T-helper 1 cell treated with Interleukin-12 subunit alpha and Interleukin-12 subunit beta and Interleukin-4 antibody, amounts not matched to agents 30 μg/mL and 1 μg/mL, for 36 hours (primary cell): ENCODE data around the gene GP1BB.
"Not testable (repeated sequence)": the region's sequence is repeated elsewhere in the genome, so short reads cannot be mapped to it uniquely, and the experiment has no call there.

Experiments
- H3K27ac Mint-ChIP-seq: one replicate; pipeline ENCODE4 v1.8.0; 2021; ENCODE audit warnings: mild to moderate bottlenecking, mixed read lengths
- H3K27me3 Mint-ChIP-seq: one replicate; pipeline ENCODE4 v1.8.0; 2021; ENCODE audit warnings: low read depth, mixed read lengths
- H3K36me3 Mint-ChIP-seq: one replicate; pipeline ENCODE4 v1.8.0; 2021; ENCODE audit warnings: low read depth, mixed read lengths
- H3K4me1 Mint-ChIP-seq: one replicate; pipeline ENCODE4 v1.8.0; 2021; ENCODE audit warnings: low read depth, mixed read lengths
- H3K4me3 Mint-ChIP-seq: one replicate; pipeline ENCODE4 v1.8.0; 2021; ENCODE audit warnings: mild to moderate bottlenecking, moderate library complexity, mixed read lengths
- H3K9me3 Mint-ChIP-seq: one replicate; pipeline ENCODE4 v1.8.0; 2021; ENCODE audit warnings: mixed read lengths

GP1BB gene

DNA sequence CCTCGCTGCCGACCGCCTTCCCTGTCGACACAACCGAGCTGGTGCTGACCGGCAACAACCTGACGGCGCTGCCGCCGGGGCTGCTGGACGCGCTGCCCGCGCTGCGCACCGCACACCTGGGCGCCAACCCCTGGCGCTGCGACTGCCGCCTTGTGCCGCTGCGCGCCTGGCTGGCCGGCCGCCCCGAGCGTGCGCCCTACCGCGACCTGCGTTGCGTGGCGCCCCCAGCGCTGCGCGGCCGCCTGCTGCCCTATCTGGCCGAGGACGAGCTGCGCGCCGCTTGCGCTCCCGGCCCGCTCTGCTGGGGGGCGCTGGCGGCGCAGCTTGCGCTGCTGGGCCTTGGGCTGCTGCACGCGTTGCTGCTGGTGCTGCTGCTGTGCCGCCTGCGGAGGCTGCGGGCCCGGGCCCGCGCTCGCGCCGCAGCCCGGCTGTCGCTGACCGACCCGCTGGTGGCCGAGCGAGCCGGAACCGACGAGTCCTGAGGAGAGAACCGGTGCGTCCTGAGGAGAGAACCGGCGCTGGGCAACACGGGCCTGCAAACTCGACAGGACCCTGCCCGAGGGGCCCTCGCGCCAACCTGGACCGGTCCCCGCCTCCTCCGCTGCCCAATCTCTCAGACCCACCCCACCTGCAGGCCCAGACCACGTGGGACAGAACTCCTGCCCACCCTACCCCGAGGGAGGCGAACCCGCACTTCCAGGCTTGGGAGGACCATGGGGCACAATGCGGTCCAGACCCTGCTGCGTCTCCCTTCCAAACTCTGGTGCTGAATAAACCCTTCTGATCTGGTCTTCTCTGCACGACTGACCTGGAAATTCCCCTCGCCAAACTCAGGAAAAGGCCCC lies 866 bp downstream of the GP1BB start:
- H3K4me3 Mint-ChIP-seq, result peak overlapping the region; percentile 28
- peaks cover 50% of the 10 kb centered on the region for H3K27me3 Mint-ChIP-seq
- H3K4me1 Mint-ChIP-seq, result peaks cover 5% of the 10 kb centered on the region
- peak overlapping the region; percentile 52 for H3K27ac Mint-ChIP-seq
- no peaks in the 10 kb centered on the region for H3K9me3 Mint-ChIP-seq
- no peaks in the 10 kb centered on the region for H3K36me3 Mint-ChIP-seq

DNA sequence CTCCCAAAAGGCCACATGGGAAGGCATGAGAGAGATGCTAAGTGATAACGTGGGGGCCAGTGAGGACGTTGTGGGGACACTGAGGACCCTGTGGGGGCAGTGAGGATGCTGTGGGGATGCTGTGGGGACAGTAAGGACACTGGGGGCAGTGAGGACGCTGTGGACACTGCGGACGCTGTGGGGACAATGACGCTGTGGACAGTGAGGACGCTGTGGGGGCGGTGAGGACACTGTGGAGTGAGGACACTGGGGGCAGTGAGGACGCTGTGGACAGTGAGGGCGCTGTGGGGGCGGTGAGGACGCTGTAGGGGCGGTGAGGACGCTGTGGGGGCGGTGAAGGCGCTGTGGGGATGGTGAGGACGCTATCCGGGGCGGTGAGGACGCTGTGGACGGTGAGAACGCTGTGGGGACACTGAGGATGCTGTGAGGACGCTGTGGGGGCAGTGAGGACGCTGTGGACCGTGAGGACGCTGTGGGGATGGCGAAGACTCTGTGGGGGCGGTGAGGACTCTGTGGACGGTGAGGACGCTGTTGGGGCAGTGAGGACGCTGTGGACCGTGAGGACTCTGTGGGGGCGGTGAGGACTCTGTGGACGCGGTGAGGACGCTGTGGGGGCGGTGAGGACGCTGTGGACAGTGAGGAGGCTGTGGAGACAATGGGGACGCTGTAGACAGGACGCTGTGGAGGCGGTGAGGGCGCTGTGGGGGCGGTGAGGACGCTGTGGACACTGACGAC lies 1.8 kb downstream of the GP1BB start:
- peaks cover 3% of the 10 kb centered on the region for H3K4me1 Mint-ChIP-seq
- H3K27ac Mint-ChIP-seq, result no peak overlapping the region
- no peaks in the 10 kb centered on the region for H3K9me3 Mint-ChIP-seq
- no peak overlapping the region for H3K4me3 Mint-ChIP-seq
- peaks cover 42% of the 10 kb centered on the region for H3K27me3 Mint-ChIP-seq
- H3K36me3 Mint-ChIP-seq, result no peaks in the 10 kb centered on the region

DNA sequence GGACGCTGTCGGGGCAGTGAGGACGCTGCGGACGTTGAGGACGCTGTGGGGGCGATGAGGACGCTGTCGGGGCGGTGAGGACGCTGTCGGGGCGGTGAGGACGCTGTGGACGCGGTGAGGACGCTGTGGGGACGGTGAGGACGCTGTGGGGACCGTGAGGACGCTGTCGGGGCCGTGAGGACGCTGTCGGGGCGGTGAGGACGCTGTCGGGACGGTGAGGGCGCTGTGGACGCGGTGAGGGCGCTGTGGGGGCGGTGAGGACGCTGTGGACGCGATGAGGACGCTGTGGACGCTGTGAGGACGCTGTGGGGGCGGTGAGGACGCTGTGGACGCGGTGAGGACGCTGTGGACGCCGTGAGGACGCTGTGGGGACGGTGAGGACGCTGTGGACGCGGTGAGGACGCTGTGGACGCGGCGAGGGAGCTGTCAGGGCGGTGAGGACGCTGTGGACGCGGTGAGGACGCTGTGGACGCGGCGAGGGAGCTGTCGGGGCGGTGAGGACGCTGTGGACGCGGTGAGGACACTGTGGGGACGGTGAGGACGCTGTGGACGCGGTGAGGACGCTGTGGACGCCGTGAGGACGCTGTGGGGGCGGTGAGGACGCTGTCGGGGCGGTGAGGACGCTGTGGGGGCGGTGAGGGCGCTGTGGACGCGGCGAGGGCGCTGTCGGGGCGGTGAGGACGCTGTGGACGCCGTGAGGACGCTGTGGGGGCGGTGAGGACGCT lies 2.9 kb downstream of the GP1BB start:
- not testable (repeated sequence) for H3K9me3 Mint-ChIP-seq
- H3K27me3 Mint-ChIP-seq, result peaks cover 30% of the 10 kb centered on the region

GRCh38 chr22:19727310-19728150 lies 4.2 kb downstream of the GP1BB start:
- H3K9me3 Mint-ChIP-seq, result no peaks in the 10 kb centered on the region
- no peaks in the 10 kb centered on the region for H3K36me3 Mint-ChIP-seq

More for the DNA sequence above, 2.9 kb downstream of the GP1BB start:
- H3K27ac Mint-ChIP-seq, H3K4me1 Mint-ChIP-seq, H3K4me3 Mint-ChIP-seq, H3K36me3 Mint-ChIP-seq: not testable (repeated sequence)

GRCh38 chr22:19728271-19728670 lies 4.9 kb downstream of the GP1BB start:
- Mint-ChIP-seq H3K27me3 (peaks cover 20% of the 10 kb centered on the region), H3K4me1 (peaks cover 4% of the 10 kb centered on the region), H3K27ac (no peak overlapping the region), H3K9me3 (no peaks in the 10 kb centered on the region), H3K4me3 (no peak overlapping the region), H3K36me3 (no peaks in the 10 kb centered on the region)

More at GRCh38 chr22:19727310-19728150, 4.2 kb downstream of the GP1BB start:
- H3K27ac Mint-ChIP-seq, result no peak overlapping the region
- peaks cover 27% of the 10 kb centered on the region for H3K27me3 Mint-ChIP-seq
- H3K4me1 Mint-ChIP-seq, result peaks cover 4% of the 10 kb centered on the region
- no peak overlapping the region for H3K4me3 Mint-ChIP-seq

DNA sequence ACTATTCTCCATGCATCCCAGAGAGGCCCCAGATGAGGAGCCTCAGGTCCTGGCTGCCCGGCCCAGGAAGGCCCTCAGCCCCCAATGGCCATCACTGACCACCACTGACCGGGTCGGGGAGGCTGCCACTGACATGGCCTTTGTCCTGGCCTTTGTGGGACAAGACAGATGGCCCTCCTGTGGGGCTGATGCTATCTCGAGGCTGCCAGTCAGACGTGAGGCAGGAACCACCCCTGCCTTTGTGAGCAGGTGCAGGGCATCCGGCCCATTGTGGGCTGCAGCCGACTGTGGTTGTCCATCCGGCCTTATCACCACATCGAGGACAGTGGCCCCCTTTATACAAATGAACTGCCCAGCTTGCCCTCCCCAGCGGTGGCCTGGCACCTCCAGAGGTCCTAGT lies 5.5 kb downstream of the GP1BB start:
- peaks cover 16% of the 10 kb centered on the region for H3K27me3 Mint-ChIP-seq
- H3K4me1 Mint-ChIP-seq, result peaks cover 4% of the 10 kb centered on the region
- no peak overlapping the region for H3K27ac Mint-ChIP-seq
- no peaks in the 10 kb centered on the region for H3K9me3 Mint-ChIP-seq
- no peak overlapping the region for H3K4me3 Mint-ChIP-seq
- H3K36me3 Mint-ChIP-seq, result no peaks in the 10 kb centered on the region

GRCh38 chr22:19729507-19729906 lies 6.2 kb downstream of the GP1BB start:
- no peaks in the 10 kb centered on the region for H3K36me3 Mint-ChIP-seq
- peaks cover 14% of the 10 kb centered on the region for H3K27me3 Mint-ChIP-seq
- no peak overlapping the region for H3K27ac Mint-ChIP-seq
- H3K9me3 Mint-ChIP-seq, result no peaks in the 10 kb centered on the region
- peaks cover 4% of the 10 kb centered on the region for H3K4me1 Mint-ChIP-seq
- no peak overlapping the region for H3K4me3 Mint-ChIP-seq

GRCh38 chr22:19730198-19730597 lies 6.9 kb downstream of the GP1BB start:
- no peak overlapping the region for H3K27ac Mint-ChIP-seq

GRCh38 chr22:19730655-19731360 lies 7.5 kb downstream of the GP1BB start:
- H3K4me3 Mint-ChIP-seq, result peak overlapping the region; percentile 76
- H3K36me3 Mint-ChIP-seq, result no peaks in the 10 kb centered on the region
- no peaks in the 10 kb centered on the region for H3K9me3 Mint-ChIP-seq
- peaks cover 4% of the 10 kb centered on the region for H3K27me3 Mint-ChIP-seq
- H3K4me1 Mint-ChIP-seq, result peaks cover 2% of the 10 kb centered on the region
- H3K27ac Mint-ChIP-seq, result peak overlapping the region; percentile 59

More at GRCh38 chr22:19730198-19730597, 6.9 kb downstream of the GP1BB start:
- Mint-ChIP-seq H3K9me3 (no peaks in the 10 kb centered on the region), H3K27me3 (peaks cover 7% of the 10 kb centered on the region), H3K4me1 (peaks cover 2% of the 10 kb centered on the region), H3K4me3 (no peak overlapping the region), H3K36me3 (no peaks in the 10 kb centered on the region)

DNA sequence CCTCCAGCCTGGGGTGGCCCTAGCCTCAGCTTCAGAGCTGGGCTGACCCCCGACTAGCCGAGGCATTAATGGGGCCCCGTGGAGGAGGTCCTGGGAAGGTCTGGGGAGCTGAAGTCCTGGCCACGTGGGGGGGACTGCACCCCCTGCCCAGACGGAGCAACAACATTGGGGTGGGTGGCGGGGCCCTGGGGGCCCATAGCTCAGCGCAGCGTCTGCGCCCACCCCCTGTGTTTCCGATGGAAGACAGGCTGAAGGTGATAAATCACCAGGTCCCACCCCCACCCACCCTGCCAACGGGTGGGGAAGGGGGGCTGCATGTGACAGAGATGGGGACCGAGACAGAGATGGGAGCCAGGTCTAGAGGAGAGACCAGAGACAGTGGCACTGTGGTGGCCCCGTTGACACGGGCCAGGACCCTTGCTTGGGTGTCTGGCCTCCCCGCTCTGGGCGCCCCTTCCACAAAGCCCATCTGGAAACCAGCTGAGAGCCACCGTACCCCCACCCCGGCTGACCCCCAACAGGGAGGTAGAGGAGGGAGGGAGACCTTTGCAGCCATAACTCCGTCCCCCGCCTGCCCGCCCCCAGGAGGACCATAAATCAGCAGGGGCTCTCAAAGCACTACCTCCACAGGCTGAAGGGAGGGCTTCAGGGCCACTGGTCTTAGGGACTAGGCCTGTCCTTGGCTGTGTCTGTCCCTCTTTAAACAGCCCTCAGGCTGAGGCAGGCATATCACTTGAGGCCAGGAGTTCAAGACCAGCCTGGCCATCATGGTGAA lies 8.2 kb downstream of the GP1BB start:
- H3K4me1 Mint-ChIP-seq, result peaks cover 2% of the 10 kb centered on the region
- no peak overlapping the region for H3K27ac Mint-ChIP-seq
- no peak overlapping the region for H3K4me3 Mint-ChIP-seq
- peaks cover 4% of the 10 kb centered on the region for H3K27me3 Mint-ChIP-seq
- no peaks in the 10 kb centered on the region for H3K36me3 Mint-ChIP-seq
- no peaks in the 10 kb centered on the region for H3K9me3 Mint-ChIP-seq

- Mint-ChIP-seq H3K9me3 (no peaks in the 10 kb centered on the region), H3K4me1 (peaks cover 2% of the 10 kb centered on the region), H3K4me3 (no peak overlapping the region), H3K27ac (no peak overlapping the region), H3K27me3 (peaks cover 3% of the 10 kb centered on the region), H3K36me3 (no peaks in the 10 kb centered on the region)
Measured at GRCh38 chr22:19732403-19733113, 9.2 kb downstream of the GP1BB start.

GRCh38 chr22:19733755-19734154 lies 10.4 kb downstream of the GP1BB start:
- no peaks in the 10 kb centered on the region for H3K36me3 Mint-ChIP-seq
- no peak overlapping the region for H3K27ac Mint-ChIP-seq
- H3K27me3 Mint-ChIP-seq, result no peaks in the 10 kb centered on the region
- H3K4me3 Mint-ChIP-seq, result no peak overlapping the region
- H3K4me1 Mint-ChIP-seq, result peaks cover 2% of the 10 kb centered on the region
- no peaks in the 10 kb centered on the region for H3K9me3 Mint-ChIP-seq
